GM18873 (cell line): ENCODE data around the gene HHIPL1.
A peak's percentile ranks its signal among the peaks of the same experiment; 100 is the strongest.

Experiments
- ATAC-seq: cut with Tn5 transposase; IDR thresholded peaks from one replicate; pipeline ENCODE4 v1.9.1; 2021; ENCODE audit warnings: mild to moderate bottlenecking, moderate library complexity, moderate number of reproducible peaks; ENCODE audit not compliant: unreplicated experiment, low FRiP score

The HHIPL1 gene

GRCh38 chr14:99644723-99645544 lies at the start of gene HHIPL1:
TSS of gene HHIPL1 (plus strand) at chr14:99645129. CDS start at chr14:99645208, 79 bp downstream.
- no peak for ATAC-seq

GRCh38 chr14:99595524-99595923 lies 49.4 kb upstream of the HHIPL1 start:
- ATAC-seq, result no peak

- no peak for ATAC-seq
Observed at GRCh38 chr14:99596071-99596627, 48.8 kb upstream of the HHIPL1 start.

GRCh38 chr14:99596772-99597171 lies 48.2 kb upstream of the HHIPL1 start:
- no peak for ATAC-seq

- no peak for ATAC-seq
Observed at GRCh38 chr14:99597911-99598600, 46.9 kb upstream of the HHIPL1 start.

- ATAC-seq, result no peak
Observed at GRCh38 chr14:99598774-99599173, 46.2 kb upstream of the HHIPL1 start.

- no peak for ATAC-seq
Observed at GRCh38 chr14:99599393-99599792, 45.5 kb upstream of the HHIPL1 start.

- ATAC-seq, result no peak
Observed at GRCh38 chr14:99600232-99600888, 44.6 kb upstream of the HHIPL1 start.

GRCh38 chr14:99601361-99601831 lies 43.5 kb upstream of the HHIPL1 start:
- no peak for ATAC-seq

GRCh38 chr14:99602054-99602787 lies 42.7 kb upstream of the HHIPL1 start:
- no peak for ATAC-seq

GRCh38 chr14:99602788-99603415 lies 42.0 kb upstream of the HHIPL1 start:
- no peak for ATAC-seq

- ATAC-seq, result no peak
Observed at GRCh38 chr14:99603471-99604277, 41.3 kb upstream of the HHIPL1 start, which contains the start of gene CCDC85C. TSS of gene CCDC85C (minus strand) at chr14:99604207. CDS start at chr14:99603959, 248 bp downstream.

GRCh38 chr14:99604278-99604765 lies 40.6 kb upstream of the HHIPL1 start:
- ATAC-seq, result peak; percentile 46

GRCh38 chr14:99604766-99605298 lies 40.1 kb upstream of the HHIPL1 start:
- no peak for ATAC-seq

GRCh38 chr14:99605299-99605961 lies 39.5 kb upstream of the HHIPL1 start:
- ATAC-seq, result no peak

GRCh38 chr14:99606359-99606758 lies 38.6 kb upstream of the HHIPL1 start:
- ATAC-seq, result no peak

- no peak for ATAC-seq
Observed at GRCh38 chr14:99608591-99608990, 36.3 kb upstream of the HHIPL1 start.
